Tibial artery (tissue), 4 donors: ENCODE results near the gene TADA2A.

Experiments
- DNase-seq, 2 donors: peaks; one replicate each; pipeline ENCODE4 v3.0.0-alpha.2; 2019
- H3K27ac ChIP-seq, 2 donors: fragments of 200-600 bp; sonication (generic) in 1 of 2; 1 replicate in 1 of 2; 2 replicates in 1 of 2; pipeline ENCODE4 v1.5.1; 2018 to 2019; ENCODE audit warnings: mild to moderate bottlenecking in 1 of 2
- H3K27me3 ChIP-seq, 2 donors: fragments of 200-600 bp; sonication (generic) in 1 of 2; one replicate each; pipeline versions ENCODE4 v1.5.1 to v1.6.0; 2016 to 2019
- H3K36me3 ChIP-seq, 3 donors: fragments of 200-600 bp; sonication (generic) in 2 of 3; one replicate each; pipeline ENCODE4 v1.5.1; 2016 to 2019; ENCODE audit warnings: mild to moderate bottlenecking in 2 of 3
- H3K4me1 ChIP-seq, 4 donors: fragments of 200-600 bp; sonication (generic) in 2 of 4; 1 replicate in 3 of 4; 2 replicates in 1 of 4; pipeline ENCODE4 v1.5.1; 2016 to 2019
- H3K4me3 ChIP-seq, 2 donors: fragments of 200-600 bp; sonication (generic) in 1 of 2; 1 replicate in 1 of 2; 2 replicates in 1 of 2; pipeline ENCODE4 v1.5.1; 2018 to 2019; ENCODE audit warnings: mild to moderate bottlenecking in 2 of 2
- H3K9me3 ChIP-seq, 3 donors: fragments of 200-600 bp; sonication (generic) in 1 of 3; one replicate each; pipeline ENCODE4 v1.5.1; 2016 to 2019
- CTCF ChIP-seq, 2 experiments: fragments of 200-600 bp in 1 of 2; fragments of 450-650 bp in 1 of 2; IDR thresholded peaks; one replicate each; pipeline ENCODE4 v1.5.1; 2017 to 2019; ENCODE audit warnings: antibody characterized with exemption in 2 of 2, mild to moderate bottlenecking in 1 of 2, moderate library complexity in 1 of 2
- intact Hi-C: fragments of 100-400 bp; cut with DNase I; formaldehyde crosslinking; loops from one replicate; pipeline ENCODE4 v1.15.0; 2023; ENCODE audit warnings: low total_unique reads

The TADA2A gene

GRCh38 chr17:37490022-37490587 is 83.4 kb downstream of the TADA2A start:
- no peaks in the 10 kb centered on the region for H3K27me3 ChIP-seq
- no peaks in the 10 kb centered on the region for H3K9me3 ChIP-seq
- peak in 1 of 2 experiments; percentile 12 for TF ChIP-seq CTCF (IDR thresholded peaks at IDR 0.05)
- H3K27ac ChIP-seq: peak overlapping the region; percentile 82 to 88
- intact Hi-C loops: no loop called here
- H3K4me1 ChIP-seq: peaks cover 0 to 29% (median 23%) of the 10 kb centered on the region in 4 donors
- peak overlapping the region; percentile 92 to 93 for H3K4me3 ChIP-seq
- H3K36me3 ChIP-seq: no peaks in the 10 kb centered on the region
- DNase-seq: peak; percentile 53 to 80

GRCh38 chr17:37490638-37491614 is 84.2 kb downstream of the TADA2A start:
- Histone ChIP-seq H3K36me3 (no peaks in the 10 kb centered on the region), H3K4me3 (peak overlapping the region; percentile 92 to 93), H3K4me1 (peaks cover 0 to 29% (median 23%) of the 10 kb centered on the region in 4 donors), H3K27ac (peak overlapping the region; percentile 82 to 88), H3K27me3 (no peaks in the 10 kb centered on the region), H3K9me3 (no peaks in the 10 kb centered on the region)
- peak; percentile 54 to 79 for DNase-seq
- no peak for TF ChIP-seq CTCF (IDR thresholded peaks at IDR 0.05)
- intact Hi-C loops: no loop called here

- Histone ChIP-seq H3K4me1 (peaks cover 0 to 29% (median 23%) of the 10 kb centered on the region in 4 donors), H3K9me3 (no peaks in the 10 kb centered on the region), H3K4me3 (no peak overlapping the region), H3K27ac (peak overlapping the region in 1 of 2 donors; percentile 82), H3K36me3 (no peaks in the 10 kb centered on the region), H3K27me3 (no peaks in the 10 kb centered on the region)
- TF ChIP-seq CTCF (IDR thresholded peaks at IDR 0.05): no peak
- intact Hi-C loops: no loop called here
- no peak for DNase-seq
Observed at GRCh38 chr17:37492167-37492566, 85.5 kb downstream of the TADA2A start.

GRCh38 chr17:37493249-37494027 is 86.8 kb downstream of the TADA2A start:
- no peaks in the 10 kb centered on the region for H3K9me3 ChIP-seq
- intact Hi-C loops: no loop called here
- no peak overlapping the region for H3K4me3 ChIP-seq
- H3K4me1 ChIP-seq: peaks cover 0 to 22% (median 16%) of the 10 kb centered on the region in 4 donors
- H3K27ac ChIP-seq: no peak overlapping the region
- no peaks in the 10 kb centered on the region for H3K36me3 ChIP-seq
- H3K27me3 ChIP-seq: no peaks in the 10 kb centered on the region
- no peak for TF ChIP-seq CTCF (IDR thresholded peaks at IDR 0.05)
- DNase-seq: no peak

- Histone ChIP-seq H3K4me3 (no peak overlapping the region), H3K36me3 (no peaks in the 10 kb centered on the region), H3K27me3 (no peaks in the 10 kb centered on the region), H3K27ac (no peak overlapping the region), H3K9me3 (no peaks in the 10 kb centered on the region), H3K4me1 (peaks cover 0 to 20% (median 15%) of the 10 kb centered on the region in 4 donors)
- no peak for TF ChIP-seq CTCF (IDR thresholded peaks at IDR 0.05)
- DNase-seq: no peak
- intact Hi-C loops: no loop called here
Observed at GRCh38 chr17:37494401-37494831, 87.7 kb downstream of the TADA2A start.
